ENCODE measurements around the gene ANXA8L1.
"Not testable (repeated sequence)": the region's sequence is repeated elsewhere in the genome, so short reads cannot be mapped to it uniquely, and the experiment has no call there.

GRCh38 chr10:46374410-46374809 lies 1.2 kb upstream of the ANXA8L1 start:
- not testable (repeated sequence) for TF ChIP-seq CTCF, POLR2A (IDR thresholded peaks at IDR 0.05)
